ENCODE results near the gene PARD6B. TPM values are rescaled to one million over a fixed set of nuclear protein-coding genes. Genes with fewer than 3 reads are reported as not detected.

The PARD6B gene
- total RNA-seq, 2 experiments from 2014 or later, result 4.4 to 6.1 TPM

- Histone ChIP-seq H3K79me2 (ENCODE audit: insufficient read depth, low read depth, low read length) (peaks cover 97% of the 10 kb centered on the region), H4K20me1 (ENCODE audit: insufficient read depth, low read length) (no peaks in the 10 kb centered on the region), H3K4me2 (ENCODE audit: low read length) (peak overlapping the region; percentile 79), H3K36me3 (ENCODE audit: insufficient read depth, low read length) (peaks cover 49% of the 10 kb centered on the region), H2AFZ (ENCODE audit: low read length) (no peak overlapping the region), H3K27ac (ENCODE audit: low read depth, low read length, poor library complexity, severe bottlenecking) (peak overlapping the region; percentile 98), H3K9me2 (ENCODE audit: insufficient read depth, low read length) (no peaks in the 10 kb centered on the region), H3K9me3 (ENCODE audit: low read length) (no peaks in the 10 kb centered on the region), H3K4me1 (ENCODE audit: insufficient read depth, low read length, poor library complexity, severe bottlenecking) (peaks cover 100% of the 10 kb centered on the region), H3K4me3 (ENCODE audit: low read depth, low read length, poor library complexity, severe bottlenecking) (peak overlapping the region; percentile 61)
- TF ChIP-seq EZH2phosphoT487 (IDR thresholded peaks at IDR 0.05; ENCODE audit: borderline replicate concordance, low read depth, low read length), result no peak
- TF ChIP-seq, protein P1, sequence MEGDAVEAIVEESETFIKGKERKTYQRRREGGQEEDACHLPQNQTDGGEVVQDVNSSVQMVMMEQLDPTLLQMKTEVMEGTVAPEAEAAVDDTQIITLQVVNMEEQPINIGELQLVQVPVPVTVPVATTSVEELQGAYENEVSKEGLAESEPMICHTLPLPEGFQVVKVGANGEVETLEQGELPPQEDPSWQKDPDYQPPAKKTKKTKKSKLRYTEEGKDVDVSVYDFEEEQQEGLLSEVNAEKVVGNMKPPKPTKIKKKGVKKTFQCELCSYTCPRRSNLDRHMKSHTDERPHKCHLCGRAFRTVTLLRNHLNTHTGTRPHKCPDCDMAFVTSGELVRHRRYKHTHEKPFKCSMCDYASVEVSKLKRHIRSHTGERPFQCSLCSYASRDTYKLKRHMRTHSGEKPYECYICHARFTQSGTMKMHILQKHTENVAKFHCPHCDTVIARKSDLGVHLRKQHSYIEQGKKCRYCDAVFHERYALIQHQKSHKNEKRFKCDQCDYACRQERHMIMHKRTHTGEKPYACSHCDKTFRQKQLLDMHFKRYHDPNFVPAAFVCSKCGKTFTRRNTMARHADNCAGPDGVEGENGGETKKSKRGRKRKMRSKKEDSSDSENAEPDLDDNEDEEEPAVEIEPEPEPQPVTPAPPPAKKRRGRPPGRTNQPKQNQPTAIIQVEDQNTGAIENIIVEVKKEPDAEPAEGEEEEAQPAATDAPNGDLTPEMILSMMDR (conservative IDR thresholded peaks at IDR 0.05; ENCODE audit: low read length), result no peak
- intact Hi-C loops (cut with micrococcal nuclease; ENCODE audit: unreplicated experiment), result loop anchor here (10.0 kb wide), 1 partner anchor 663 kb away; no protein-coding TSS in a partner anchor
- CTCF ChIA-PET (ENCODE audit: unreplicated experiment), result interaction anchor here (1.4 kb wide), 1 partner anchor 10 kb away, joined by 4 read pairs; no protein-coding TSS in a partner anchor
- BruUV-seq (replicated peaks), result no TSS peak
- DNase-seq (ENCODE audit: low spot score), result no peak
- POLR2A ChIA-PET, result interaction anchor here (11.7 kb wide), 1 partner anchor 14 kb away, joined by 230 read pairs; no protein-coding TSS in a partner anchor
Measured at GRCh38 chr20:50802289-50802688, 70.9 kb downstream of the PARD6B start.

DNA sequence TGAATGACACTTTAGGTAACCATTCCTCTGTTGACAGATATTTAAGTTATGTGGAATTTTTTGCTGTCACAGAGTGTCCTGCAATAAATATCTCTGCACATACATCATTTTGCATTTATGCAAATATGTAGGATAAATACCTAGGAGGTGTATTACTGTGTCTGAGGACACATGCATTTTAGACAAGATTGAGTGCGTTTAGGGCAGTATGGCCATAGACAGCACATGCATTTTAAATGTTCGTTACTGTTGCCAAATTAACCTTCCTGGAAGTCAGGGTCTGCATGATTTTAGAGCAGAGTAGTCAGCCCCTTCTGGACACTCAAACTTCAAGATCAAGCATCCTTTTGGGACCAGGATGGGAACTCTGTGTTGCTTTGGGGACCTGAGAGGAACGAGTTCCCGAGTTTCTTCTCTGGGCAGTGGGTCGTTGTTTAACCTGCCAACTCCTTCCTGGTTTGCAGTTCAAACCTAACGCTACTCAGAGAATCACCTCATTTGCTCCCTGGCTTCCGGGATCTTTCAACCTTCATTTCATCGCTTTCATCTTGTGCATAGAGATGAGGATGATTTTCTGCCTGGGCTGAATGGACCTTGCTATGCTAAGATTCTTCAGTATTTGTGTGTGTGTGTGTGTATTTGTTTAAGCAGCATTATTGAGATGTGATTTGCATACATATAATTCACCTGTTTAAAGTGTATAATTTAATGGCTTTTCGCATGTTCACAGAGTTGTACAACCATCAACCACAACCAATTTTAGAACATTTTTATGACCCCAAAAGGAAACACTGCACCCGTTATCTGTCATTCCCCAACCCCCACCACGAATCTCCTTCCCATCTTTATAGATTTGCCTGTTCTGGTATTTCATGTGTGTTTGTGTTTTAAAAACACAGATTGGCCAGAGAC is 73.3 kb downstream of the PARD6B start:
- peak overlapping the region; percentile 90 for H3K4me2 ChIP-seq (ENCODE audit: low read length)
- peak overlapping the region; percentile 57 for H3K4me3 ChIP-seq (ENCODE audit: low read depth, low read length, poor library complexity, severe bottlenecking)
- DNase-seq (ENCODE audit: low spot score), result peak; percentile 74
- peaks cover 61% of the 10 kb centered on the region for H3K36me3 ChIP-seq (ENCODE audit: insufficient read depth, low read length)
- H2AFZ ChIP-seq (ENCODE audit: low read length), result no peak overlapping the region; the same call in 1 of the 2 replicates
- H3K9me3 ChIP-seq (ENCODE audit: low read length), result peaks cover 5% of the 10 kb centered on the region; the same call in 1 of the 2 replicates
- intact Hi-C loops (cut with micrococcal nuclease; ENCODE audit: unreplicated experiment), result loop anchor here (2.0 to 10.0 kb wide), 2 partner anchors 14 to 660 kb away; no protein-coding TSS in a partner anchor
- peak overlapping the region; percentile 98 for H3K27ac ChIP-seq (ENCODE audit: low read depth, low read length, poor library complexity, severe bottlenecking)
- TF ChIP-seq, protein P1 (conservative IDR thresholded peaks at IDR 0.05; ENCODE audit: low read length), result no peak
- TF ChIP-seq EZH2phosphoT487 (IDR thresholded peaks at IDR 0.05; ENCODE audit: borderline replicate concordance, low read depth, low read length), result no peak
- ChIA-PET POLR2A (interaction anchor here (0.6 to 11.7 kb wide), 3 partner anchors 12 to 95 kb away, joined by 3 to 230 read pairs (median 3); no protein-coding TSS in a partner anchor), CTCF (ENCODE audit: unreplicated experiment) (interaction anchor here (1.0 kb wide), 1 partner anchor 10 kb away, joined by 3 read pairs; the partner anchor contains the start of gene BCAS4)
- peaks cover 98% of the 10 kb centered on the region for H3K79me2 ChIP-seq (ENCODE audit: insufficient read depth, low read depth, low read length)
- H4K20me1 ChIP-seq (ENCODE audit: insufficient read depth, low read length), result no peaks in the 10 kb centered on the region
- H3K4me1 ChIP-seq (ENCODE audit: insufficient read depth, low read length, poor library complexity, severe bottlenecking), result peaks cover 100% of the 10 kb centered on the region
- BruUV-seq (replicated peaks), result no TSS peak
- no peaks in the 10 kb centered on the region for H3K9me2 ChIP-seq (ENCODE audit: insufficient read depth, low read length)
